GM18517 (cell line): Measurements from ENCODE around the gene KRI1.

Source experiments
- ATAC-seq: cut with Tn5 transposase; IDR thresholded peaks from one replicate; pipeline ENCODE4 v1.9.1; 2021; ENCODE audit warnings: mild to moderate bottlenecking, moderate library complexity; ENCODE audit not compliant: unreplicated experiment

The KRI1 gene

DNA sequence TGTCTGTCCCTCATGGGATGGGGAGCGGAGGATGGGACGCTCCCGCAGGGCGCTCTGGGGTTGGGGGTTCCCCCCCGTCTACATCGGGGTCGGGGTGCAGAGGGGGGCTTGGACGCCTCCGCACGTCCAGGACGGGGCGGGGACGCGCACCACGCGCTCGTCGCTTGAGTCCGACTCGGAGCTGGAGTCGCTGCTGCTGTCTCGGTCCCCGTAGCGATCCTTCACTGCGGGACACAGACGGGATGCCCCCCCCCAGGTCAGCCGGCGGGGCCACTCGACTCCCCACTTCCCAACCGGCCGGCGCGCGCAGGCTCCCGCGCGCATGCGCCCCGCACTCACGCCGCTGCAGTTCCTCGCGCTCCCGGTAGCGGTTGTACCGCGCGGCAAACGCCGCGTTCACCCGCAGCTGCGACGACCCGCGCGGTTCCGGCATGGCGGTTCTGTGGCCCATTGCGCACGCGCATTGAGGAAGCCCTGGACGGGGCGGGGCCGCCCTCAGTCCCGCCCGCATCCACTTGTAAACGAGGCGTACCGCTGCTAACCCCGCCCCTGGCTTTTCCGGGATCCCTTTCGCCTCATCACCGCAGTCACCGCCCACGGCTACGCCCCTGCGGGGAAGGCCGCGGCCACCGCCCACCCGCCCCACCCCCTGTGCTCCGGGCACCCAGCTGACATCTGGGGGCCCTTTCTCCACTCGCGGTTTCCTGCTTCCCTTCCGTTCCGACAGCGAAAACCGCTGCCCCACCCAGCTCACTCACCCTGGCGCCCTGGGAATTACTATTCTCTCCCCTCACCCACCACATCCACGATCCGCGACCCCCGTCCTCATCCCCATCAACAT, at the start of gene KRI1:
Gene KRI1, minus strand, starts transcription at position 444 of the 841 bp plus-strand sequence. Its CDS starts 11 bp downstream, at position 433.
- peak; percentile 47 for ATAC-seq

DNA sequence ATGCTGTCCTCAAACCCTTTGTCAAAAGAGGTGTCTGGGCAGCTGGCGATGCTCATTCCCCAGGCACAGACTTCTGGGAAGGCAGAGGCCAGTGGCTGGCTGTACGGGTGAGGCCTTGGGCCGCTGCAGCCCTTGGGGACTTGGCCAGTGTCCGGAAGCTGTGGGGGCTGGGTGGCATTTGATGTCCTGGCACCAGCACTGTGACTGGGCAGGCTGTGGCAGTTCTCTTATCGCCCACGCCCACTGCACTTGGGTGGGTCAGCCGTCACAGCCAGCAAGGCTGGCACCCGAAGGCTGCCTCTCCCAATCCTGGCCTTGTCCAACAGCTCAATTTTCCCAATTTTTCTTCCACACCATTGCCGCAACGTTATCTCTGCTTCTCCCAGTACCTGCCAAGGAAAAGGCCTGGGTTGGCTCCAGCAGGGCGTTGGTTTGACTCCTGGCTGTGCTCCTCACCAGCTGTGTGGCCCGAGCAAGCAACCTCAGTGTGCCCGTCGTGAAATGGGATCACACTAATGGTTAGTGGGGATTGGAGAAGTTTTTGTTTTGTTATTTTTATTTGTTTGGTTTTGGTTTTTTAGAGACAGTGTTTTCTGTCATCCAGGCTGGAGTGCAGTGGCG, 46.8 kb upstream of the KRI1 start:
- no peak for ATAC-seq

DNA sequence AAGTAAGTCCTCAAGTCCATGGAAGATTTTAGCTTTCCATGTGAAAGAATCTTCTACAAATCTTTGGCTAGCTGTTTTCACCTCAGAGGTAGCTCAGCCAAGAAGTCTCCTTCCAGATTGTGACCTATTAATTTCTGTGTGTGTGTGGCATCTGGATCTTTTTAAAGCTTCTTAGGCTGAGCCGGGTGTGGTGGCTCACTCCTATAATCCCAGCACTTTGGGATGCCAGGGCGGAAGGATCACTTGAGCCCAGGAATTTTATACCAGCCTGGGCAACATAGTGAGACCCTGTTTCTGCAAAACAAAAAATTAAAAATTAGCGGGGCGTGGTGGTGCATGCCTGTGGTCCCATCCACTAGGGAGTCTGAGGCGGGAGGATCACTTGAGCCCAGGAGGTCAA, 46.1 kb upstream of the KRI1 start:
- no peak for ATAC-seq

DNA sequence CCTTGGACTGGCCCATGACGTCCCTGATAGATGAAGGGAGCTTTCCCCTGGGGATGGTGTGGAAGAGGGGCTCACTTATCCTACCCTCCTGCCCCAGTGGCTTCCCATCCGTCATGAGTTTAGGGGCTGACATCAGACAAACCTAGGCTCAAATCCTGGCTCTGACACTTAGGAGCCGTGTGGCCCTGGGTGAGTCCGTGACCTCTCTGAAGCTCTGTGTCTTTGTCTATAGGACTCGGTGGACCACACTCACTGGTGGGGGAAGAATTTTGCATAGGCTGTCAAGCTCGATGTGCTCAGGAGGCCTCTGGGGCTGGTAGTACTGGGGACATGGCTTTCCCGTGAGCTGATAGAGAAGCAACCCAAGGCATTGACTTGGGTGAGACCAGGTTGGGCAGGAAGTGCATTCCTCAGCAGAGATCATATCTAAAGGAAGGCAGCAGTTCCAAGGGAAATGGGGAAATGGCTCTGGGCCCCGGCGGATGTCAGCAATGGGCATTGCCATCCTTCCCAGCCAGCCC, 38.7 kb upstream of the KRI1 start:
- ATAC-seq = no peak

DNA sequence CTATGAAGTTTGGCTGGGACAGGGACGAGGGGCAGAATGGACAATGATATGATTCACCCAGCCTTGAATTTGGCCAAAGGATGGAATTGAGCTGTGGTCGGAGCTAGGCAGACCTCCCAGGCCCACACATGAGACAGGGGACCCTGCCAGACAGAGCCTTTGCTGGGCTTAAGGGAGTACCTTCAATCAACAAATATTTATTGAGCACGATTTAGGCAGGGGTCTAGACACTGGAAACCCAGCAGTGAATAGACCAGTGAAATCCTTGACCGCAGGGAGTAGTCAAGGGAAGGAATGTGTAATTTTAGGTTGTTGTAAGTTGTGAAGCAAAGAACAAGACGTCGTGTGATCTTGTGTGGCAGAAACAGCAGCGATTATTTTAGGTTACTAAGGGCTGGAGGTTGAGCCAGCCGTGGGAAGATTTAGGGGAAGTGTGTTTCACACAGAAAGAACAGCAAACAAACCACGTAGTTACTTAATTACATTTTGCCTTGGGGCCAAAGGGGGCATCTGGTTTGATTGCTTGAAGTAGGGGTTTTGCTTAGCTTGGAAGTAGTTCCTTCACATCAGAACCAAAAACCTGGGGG, 38.2 kb upstream of the KRI1 start:
- ATAC-seq = no peak

DNA sequence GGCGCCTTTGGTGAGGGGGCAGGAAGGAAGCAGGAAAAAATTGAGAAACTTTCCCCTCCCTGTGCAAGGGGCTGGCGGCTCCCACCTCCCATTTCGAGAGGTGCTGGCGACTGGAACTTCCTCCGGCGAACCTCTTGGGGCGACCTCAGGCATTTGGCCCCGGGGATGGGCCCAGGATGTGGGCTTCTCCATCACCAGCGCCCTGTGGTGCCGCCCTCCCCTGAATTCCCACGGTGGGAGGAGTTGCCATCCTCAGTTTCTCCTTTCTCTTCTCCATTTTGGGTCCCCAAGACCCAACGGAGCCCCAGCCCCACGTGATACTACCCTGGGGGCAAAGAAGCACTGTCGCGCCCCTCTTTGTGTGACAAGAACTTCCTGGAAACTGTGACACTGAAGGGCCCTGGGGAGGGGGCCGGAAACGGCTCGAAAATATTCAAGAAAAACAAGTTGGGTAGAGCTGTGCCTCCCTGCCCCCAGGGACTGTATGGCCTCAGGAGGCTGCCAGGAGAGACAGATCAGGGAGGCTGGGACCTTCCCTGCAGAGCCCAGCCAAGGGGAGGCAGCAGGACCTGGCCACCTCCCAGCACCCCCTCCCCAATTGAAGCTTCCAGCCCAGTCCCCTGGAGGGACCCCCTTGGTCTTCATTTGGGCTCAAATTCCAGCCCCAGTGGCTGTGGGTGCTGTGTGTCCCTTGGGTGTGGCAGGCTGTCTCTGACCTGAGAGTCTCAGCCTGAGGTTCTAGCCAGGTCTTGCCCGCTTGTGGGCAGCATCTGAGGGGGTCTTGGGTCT, 37.5 kb upstream of the KRI1 start:
- ATAC-seq = no peak

DNA sequence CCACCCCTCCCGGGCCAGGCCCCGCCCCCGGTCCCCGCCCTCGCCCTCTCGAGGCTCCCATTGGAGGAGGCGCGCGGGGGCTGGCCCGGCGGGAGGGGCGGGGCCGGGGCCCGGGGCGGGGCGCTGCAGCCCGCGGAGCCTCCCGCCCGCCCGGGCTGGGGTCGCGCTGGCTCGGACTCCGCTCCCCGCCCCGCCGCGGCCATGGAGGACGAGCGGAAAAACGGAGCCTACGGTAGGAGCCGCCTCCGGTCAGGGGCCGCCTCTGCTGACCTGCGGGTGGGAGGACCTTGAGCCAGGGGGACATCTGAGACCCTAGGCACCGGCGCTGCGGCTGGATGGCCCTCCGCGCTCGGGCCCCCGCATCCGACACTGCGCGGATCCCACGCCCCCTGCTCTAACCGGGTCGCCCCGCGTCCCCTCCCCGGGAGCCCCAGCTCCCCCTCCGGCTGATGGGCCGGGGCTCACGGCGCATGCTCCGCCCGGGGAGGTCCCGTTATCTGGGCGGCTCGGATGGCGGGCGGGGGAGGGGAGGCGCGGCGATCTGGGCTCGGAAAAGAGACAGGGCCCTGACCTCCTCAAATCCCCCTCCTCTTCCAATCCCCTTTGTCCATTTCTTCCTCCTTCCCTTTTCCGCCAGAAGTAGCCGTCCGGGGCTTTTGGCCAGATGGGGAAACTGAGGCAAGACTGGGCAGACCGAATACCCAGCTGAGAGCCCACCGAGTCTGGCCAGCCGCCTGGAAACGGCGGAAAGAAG, 36.7 kb upstream of the KRI1 start:
- peak; percentile 42 for ATAC-seq

DNA sequence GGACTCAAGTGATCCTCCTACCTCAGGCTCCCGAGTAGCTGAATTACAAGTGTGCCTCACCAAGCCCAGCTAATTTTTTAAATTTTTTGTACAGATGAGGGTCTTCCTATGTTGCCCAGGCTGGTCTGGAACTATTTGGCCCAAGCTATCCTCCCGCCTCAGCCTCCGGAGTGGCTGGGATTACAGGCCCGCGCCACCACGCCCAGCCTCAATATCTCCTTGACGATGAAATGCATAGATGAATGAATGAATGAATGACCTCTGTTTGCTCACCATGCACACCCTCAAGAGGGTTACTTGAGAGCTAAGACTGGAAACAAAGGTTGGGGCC, 36.2 kb upstream of the KRI1 start:
- ATAC-seq = no peak

DNA sequence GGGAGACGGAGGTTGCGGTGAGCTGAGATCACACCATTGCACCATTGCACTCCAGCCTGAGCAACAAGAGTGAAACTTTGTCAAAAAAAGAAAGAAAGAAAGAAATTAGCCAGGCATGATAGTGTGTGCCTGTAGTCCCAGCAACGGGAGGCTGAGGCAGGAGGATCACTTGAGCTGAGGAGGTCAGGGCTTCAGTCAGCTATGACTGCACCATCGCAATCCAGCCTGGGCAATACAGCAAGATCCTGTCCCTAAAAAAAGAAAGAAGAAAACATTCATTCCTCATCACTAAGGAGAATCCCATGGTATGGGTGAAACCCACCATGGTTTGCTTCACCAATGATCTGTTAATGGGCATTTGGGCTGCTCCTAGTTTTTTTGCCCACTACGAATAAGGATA, 34.3 kb upstream of the KRI1 start:
- ATAC-seq = no peak

DNA sequence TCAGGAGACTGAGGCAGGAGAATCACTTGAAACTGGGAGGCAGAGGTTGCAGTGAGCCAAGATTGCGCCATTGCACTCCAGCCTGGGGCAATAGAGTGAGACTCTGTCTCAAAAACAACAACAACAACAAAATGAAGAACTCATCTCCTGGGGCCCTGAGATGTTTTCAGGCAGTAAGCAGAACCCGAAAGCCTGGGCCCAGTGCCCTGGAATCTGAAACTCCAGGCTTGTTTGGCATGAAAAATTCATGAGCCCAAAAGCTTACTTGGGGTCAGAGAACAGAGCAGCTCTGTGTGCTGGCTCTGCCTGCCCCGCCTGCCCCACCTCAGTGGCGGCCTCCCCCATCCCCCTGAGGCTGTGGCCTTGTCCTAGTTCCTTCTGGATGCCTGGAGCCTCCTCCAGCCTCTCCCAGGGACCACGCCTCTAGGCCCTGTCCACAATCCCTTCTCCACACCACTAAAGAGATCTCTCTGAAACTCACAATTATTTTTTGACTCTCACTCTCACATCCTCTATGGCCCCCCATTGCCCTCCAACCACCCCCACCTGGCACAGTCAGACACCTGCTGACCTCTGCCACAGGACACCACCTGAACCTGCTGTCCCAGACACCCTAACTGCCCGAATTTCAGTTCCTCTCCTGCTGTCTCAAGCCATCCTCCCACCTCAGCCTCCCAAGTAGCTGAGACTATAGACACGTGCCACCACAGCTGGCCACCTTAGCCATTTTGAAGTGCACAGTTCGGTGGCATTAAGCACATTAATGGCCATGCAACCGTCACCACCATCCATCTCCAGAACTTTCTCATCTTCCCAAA, 28.2 kb upstream of the KRI1 start:
- ATAC-seq = peak; percentile 62

DNA sequence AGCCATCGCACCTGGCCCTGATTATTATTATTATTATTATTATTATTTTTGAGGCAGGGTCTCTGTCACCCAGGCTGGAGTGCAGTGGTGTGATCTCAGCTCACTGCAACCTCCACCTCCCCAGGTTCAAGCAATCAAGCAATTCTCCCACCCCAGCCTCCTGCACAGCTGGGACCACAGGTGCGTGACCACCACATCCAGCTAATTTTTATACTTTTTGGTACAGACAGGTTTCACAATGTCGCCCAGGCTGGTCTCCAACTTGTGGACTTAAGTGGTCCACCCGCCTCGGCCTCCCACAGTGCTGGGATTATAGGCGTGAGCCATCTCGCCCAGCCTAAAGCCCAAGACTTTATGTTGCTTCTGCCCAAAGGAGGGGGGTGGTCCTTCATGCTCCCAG, 27.3 kb upstream of the KRI1 start:
- ATAC-seq = no peak

DNA sequence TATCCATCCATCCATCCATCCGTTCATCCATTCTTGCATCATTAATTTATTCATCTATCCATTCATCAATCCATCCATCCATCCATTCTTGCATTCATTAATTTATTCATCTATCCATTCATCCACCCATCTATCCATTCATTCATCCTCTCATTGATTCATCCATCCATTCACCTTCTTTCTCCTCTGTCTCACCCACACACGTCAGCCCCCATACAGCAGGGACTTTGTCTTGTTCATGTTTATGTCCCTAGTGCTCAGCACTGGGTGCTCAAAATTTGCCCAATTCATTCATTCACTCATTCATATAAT, 22.0 kb upstream of the KRI1 start:
- ATAC-seq = no peak

DNA sequence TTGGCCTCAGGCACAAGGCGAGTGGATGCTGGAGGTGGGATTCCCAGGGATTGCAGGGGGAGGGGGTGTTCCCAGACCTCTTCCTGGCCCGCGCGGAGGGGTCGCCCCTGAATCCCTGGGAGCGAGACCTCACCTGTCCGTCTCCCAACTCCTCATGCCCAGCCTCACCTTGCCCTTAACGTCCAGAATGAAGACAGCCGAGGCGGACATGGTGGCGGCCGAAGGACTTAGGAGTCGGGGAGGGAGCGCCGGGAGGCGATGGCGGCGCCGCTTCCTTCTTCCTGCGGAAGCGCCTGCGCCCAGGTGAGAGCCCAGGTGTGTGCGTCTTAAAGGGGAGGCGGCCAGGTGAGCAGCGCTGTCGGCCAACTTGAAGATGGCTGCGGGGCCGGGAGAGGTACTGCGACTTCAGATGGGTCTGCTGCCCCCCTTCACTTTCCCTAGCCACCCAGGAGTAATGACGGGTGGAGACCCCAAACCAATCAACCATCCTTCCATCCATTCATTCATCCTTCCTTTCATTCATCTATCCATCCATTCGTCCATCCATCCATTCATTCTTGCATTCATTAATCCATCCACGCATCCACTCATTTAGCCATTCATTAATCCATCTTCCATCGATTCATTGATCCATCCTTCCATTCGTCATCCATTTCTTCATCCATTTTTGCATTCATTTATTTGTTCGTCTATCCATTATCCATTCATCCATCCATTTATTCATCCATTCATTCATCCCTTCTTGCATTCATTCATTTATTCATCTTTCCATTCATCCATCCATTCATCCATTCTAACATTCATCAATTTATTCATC, 21.4 kb upstream of the KRI1 start, which contains the start of gene AP1M2:
Gene AP1M2, minus strand, starts transcription at position 291 of the 817 bp plus-strand sequence. Its CDS starts 81 bp downstream, at position 210.
- no peak for ATAC-seq

DNA sequence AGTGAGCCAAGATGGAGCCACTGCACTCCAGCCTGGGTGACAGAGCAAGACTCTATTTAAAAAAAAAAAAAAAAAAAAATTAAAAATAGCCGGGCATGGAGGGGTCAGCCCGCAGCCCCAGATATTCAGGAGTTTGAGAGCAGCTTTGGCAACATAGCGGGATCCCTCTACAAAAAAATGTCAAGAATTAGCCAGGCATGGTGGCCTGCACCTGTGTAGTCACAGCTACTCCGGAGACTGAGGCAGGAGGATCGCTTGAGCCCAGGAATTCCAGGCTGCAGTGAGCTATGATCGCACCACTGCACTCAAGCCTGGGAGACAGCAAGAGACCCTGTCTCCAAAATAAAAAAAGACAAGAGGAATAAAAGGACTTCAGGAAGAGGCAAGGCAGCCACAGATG, 20.6 kb upstream of the KRI1 start:
- no peak for ATAC-seq

DNA sequence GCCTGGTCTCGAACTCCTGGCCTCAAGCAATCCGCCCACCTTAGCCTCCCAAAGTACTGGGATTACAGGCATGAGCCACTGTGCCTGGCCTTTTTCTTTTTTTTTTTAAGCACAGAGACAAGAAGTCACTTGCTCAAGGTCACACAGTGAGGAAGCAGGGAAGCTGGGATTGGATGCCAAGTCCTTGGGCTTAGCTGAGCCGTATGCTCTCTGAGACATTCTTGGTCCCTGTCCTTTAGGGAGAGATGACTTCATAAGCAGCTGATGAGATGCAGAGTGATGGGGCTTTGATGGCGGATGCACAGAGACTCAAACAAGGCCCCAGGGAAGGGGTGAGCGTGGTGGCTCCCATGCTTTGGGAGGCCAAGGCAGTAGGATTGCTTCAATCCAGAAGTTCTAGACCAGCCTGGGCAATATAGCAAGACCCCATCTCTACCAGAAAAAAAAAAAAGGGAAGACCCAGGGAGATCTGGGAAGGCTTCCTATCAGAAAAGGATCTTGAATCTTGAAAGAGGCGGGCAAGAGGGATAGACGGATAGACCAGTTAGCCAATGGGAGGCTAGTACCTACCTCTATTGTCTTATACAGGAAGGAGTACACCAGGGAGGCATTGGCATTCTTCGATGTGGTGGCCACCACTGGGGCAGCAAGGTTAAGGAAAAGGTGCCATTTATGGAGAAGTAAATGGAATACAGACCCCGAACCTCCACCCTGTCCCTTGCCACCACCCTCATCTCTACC, 17.4 kb upstream of the KRI1 start:
- no peak for ATAC-seq

DNA sequence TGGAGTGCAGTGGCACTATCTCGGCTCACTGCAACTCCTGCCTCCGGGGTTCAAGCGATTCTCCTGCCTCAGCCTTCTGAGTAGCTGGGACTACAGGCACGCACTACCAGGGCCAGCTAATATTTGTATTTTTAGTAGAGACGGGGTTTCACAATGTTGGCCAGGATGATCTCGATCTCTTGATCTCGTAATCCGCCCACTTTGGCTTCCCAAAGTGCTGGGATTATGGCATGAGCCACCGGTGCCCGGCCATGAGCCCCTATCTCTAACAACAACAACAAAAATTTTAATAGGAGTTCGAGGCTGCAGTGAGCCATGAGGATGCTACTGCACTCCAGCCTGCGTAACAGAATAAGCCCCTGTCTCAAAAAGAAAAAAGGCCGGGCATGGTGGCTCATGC, 16.3 kb upstream of the KRI1 start:
- ATAC-seq = no peak

DNA sequence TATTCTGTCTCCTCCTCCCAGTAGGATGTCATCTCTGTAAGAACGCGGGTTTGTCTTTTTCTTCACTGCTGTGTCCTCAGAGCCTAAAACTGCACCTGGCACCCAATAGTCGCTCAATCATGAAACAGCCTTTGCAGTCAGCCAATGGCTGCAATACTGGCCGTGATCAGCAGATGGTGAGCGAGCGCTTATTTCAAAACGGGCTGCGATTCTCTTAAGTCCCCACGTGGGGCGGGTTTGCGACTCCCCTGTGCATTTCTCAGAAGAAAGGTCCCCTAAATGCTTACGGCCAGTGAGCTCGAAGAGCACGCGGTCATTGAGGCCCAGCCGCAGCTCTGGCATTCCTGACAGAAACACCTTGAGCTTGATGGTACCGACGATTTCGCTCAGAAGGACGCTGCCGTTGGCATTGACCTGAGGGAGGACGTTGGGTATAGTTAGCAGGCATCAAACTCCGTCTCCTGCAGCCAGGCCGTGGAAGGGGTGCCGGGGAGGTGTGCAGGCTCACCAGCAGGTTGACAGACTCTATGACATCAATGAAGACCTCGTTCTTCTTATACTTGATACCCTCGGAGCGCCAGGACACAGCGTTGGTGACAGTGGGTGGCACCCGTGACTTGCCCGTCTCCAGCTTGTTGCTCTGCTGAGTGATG, 15.3 kb upstream of the KRI1 start:
- no peak for ATAC-seq

DNA sequence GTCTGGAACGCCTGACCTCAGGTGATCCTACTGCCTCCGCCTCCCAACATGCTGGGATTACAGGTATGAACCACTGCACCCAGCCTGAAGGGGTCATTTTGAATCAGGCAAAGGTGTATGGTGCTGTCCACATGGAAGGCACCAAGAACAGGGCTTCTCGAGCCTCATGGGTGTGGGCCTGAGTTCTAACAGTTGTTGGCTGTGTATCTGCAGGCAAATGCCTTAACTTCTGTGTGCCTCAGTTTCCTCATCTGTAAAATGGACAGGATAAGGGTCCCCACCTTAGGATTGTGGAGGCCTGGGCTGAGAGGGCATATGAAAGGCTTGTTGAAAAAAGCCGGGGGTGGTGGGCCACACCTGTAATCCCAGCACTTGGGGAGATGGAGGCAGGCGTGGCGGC, 12.1 kb upstream of the KRI1 start:
- no peak for ATAC-seq
